Left renal cortex interstitium (tissue), 4 donors: ENCODE results near the gene WDR91. TPM values are rescaled to one million over a fixed set of nuclear protein-coding genes. Genes with fewer than 3 reads are reported as not detected.
"Not testable (repeated sequence)": the region's sequence is repeated elsewhere in the genome, so short reads cannot be mapped to it uniquely, and the experiment has no call there.

ENCODE experiments used
- DNase-seq, 4 donors: peaks; one replicate each; pipeline ENCODE4 v3.0.0-alpha.2; 2013; ENCODE audit warnings: low read depth in 4 of 4, low spot score in 2 of 4, missing footprints in 1 of 4
- polyA plus RNA-seq, 4 donors: library from polyadenylated mRNA; unstranded; fragments of 120-200 nt; gene quantifications; one replicate each; pipeline ENCODE4 v1.2.1, GENCODE V29; 2013; ENCODE audit not compliant: insufficient read length in 4 of 4

Gene WDR91
- polyA plus RNA-seq, 4 donors = 45.3 to 72.1 (median 56.7) TPM

DNA sequence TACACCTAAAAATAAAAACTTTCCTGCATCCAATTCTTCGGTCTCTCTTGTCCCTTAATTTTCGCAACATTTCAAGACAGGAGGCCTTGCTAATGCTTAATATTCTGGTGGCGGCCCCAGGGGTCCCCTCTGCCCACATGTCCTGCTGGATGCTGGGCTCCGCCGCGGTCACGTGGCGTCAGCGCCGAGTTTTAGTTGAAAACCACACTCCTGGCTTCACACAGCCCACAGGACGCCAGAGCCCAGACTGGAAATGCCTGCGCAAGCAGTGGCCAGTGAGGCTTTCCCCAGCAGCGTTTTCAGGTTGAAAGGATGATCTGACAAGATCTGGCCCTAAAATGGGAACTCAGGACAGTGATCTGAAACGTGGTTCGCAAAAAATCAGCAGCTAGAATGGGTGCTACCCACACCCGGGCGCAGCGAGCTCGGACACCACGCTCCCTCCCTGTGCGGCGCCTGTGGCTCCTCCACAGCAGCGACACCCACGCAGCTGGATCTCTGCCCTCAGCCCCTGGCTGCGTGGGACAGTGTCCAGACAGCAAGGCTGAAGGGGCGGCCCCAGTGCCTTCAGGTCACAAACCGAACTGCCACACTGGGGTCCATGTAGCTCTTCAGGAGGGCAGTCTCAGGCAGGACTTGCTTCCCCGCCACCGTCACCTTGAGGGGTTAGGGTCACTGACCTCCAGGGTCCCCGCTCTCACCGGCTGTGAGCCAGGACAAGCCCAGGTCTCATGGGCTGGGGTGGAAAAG is 29.2 kb downstream of the WDR91 start:
- DNase-seq = no peak

DNA sequence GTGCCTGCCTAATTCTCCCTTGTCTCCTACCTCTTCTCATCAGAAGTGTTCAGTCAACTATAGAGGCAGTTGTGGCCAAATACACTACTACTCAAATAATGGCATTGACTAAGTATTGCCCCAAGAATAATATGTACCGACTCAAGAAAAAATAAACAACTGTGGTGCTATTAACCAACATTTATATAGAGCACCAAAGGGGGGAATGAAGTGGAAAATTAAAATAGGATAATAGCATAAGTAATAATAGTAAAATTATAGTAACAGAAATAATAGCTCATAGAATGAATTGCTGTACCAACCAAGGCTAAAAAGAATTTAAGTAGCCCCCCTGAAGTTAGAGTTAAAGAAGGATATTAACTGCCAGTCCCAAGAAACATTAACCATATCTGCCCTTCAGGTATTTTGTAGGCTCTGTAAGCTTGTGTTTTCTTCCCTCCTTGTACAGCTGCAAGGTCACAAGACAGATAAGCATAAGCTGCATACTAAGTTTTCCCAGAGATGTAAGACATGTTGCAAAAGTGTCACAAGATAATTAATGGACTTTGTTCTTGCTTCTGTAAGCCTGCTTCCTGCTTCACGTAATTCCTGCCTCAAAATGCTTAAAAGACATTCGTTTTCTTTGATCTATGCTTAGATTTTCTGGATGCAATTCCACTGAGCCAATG is 29.9 kb downstream of the WDR91 start:
- no peak for DNase-seq

- no peak for DNase-seq
Observed at GRCh38 chr7:135180122-135180521, 31.2 kb downstream of the WDR91 start.

- no peak for DNase-seq
Observed at GRCh38 chr7:135179321-135179925, 31.9 kb downstream of the WDR91 start.

- no peak for DNase-seq
Observed at GRCh38 chr7:135178364-135178763, 33.0 kb downstream of the WDR91 start.

DNA sequence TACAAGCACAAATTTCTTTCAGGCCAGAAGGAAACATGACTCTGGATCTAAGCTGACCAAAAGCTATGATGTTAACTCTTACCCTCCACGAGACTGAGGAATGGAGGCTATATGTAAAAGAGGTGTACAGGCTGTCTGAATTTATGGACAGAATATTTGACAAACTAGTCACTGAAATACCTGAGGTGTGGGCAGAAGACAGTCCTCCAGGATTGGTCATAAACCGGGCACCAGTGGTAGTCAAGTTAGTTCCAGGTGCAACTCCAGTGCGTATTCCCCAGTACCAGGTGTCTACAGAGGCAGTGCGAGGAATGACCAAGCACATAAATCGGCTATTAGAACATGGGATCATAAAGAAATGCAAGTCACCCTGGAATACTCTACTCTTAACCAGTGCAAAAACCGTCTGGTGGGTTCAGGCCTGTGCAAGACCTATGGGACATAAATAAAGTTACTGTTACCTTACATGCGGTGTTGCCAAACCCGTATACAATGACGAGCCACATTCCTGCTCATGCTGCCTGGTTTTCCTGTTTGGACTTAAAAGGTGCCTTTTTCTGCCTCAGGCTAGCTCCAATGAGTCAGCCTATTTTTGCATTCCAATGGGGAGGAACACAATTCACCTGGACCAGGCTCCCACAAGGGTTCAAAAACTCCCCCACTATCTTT is 34.2 kb downstream of the WDR91 start:
- no peak for DNase-seq

DNA sequence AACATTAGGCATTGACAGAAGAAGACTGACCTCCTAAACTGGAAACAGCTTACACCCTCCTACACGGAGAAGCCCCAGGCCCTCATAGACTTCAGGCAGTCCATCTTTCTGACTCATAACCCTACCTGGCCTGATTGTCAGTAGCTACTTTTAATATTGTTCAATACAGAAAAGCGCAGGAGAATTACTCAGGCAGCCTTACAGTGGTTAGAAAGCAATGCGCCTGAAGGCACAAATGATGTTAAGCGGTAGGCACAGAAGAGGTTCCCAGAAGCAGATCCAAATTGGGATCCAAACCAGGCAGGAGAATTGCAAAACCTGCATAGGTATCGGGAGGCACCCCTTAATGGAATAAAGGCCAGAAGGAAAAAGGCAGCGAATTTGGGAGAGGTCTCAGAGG is 35.4 kb downstream of the WDR91 start:
- no peak for DNase-seq

- DNase-seq = no peak
Observed at GRCh38 chr7:135174941-135175340, 36.4 kb downstream of the WDR91 start.

- not testable (repeated sequence) for DNase-seq
Observed at GRCh38 chr7:135173916-135174315, 37.4 kb downstream of the WDR91 start.

- DNase-seq = peak in 1 of 4 donors; percentile 24
Observed at GRCh38 chr7:135171581-135172291, 39.6 kb downstream of the WDR91 start.

DNA sequence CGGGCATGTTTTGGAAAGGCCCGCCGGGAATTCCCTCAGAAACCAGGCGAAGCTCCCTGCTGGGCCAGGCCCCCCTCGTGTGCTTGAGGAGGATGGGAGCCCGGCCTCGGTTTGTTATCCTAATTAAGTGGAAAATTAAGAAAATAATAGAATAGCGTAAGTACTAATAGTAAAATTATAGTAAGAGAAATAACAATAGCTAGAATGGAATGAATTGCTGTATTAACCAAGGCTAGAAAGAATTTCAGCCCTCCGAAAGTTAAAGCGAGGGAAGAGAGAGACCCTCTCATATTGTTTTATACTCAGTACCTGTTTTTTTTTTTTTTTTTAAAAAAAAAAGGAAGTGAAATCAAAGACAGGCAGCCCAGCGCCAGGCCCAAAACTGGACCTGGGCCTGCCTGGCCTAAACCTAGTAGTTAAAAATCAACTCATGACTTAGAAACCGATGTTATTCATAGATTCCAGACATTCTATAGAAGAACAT is 40.3 kb downstream of the WDR91 start:
- not testable (repeated sequence) for DNase-seq

DNA sequence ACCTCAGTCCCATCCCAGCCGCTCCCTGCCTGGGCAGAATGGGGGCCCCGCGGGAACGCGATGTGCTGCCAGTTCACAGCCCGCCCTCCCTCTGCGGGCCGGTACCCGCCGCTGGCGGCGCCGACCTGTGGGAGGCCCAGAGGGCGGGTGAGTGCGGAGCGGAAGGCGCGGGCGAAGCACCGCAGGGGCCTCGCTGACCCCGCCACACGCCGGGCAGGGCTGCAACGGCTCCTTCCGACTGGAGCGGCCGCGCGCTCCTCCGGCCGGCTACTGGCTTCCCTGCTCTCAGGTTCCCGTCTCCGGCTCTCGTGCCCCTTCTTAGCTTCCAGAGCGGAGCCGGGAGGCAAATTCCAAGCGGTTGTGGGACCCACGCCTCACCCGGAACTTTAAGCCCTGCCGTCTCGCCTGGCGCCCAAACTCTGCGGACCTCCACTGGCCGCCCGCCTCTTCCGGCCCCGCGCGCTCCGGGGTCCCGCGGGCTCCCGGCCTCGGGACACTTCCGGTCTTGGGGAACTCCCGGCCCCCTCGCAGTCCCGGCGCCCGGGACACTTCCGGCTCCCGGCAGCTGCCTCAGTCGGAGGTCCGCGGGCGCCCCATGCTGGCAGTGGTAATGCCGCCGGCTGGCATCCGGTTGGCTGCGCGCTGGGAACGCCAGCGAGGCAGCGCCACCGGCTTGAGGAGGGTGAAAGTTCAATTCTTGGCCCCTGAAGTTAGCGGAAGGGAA is 40.9 kb downstream of the WDR91 start, which contains the start of gene CYREN:
CYREN (minus strand) TSS at position 434 of the 724 bp plus-strand sequence. CDS start 1,785 bp downstream, outside the sequence.
- peak in 3 of 4 donors; percentile 79 to 87 (median 83) for DNase-seq

DNA sequence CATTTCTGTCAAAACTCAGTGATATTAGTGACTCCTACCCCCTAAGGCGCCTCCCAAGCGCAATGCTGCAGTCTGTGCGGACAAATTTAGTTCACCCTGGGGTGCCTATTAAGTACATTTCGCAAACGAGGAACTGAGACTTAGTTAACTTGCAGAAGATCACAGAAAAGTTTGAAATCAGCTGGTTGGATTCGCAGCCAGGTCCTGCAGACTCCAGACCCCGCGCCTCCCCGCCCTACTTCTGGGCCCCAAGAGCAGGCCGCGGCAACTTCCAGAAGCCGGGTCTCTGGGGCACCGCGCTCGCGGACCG is 41.4 kb downstream of the WDR91 start:
- no peak for DNase-seq

GRCh38 chr7:135169141-135169963 is 42.0 kb downstream of the WDR91 start:
- DNase-seq = no peak

- no peak for DNase-seq
Observed at GRCh38 chr7:135168489-135169140, 42.7 kb downstream of the WDR91 start.

DNA sequence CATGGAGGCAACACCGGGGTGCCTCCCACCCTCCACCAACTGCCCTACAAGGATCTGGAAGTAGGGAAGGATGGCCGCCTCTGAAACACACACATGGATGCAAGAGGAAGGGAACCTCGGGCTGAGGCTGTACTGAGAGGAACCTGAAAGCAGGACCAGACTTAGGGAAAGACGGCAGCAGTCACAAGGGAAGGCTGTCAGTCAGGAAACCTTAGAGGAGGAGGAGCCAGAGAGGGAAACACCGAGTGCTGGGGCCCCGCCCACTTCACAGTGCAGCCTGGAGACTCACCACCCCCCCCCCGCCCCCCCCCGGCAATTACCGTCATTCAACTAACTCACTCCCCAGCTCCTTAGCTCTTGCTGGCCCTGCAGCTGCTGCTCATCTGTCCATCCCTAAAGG is 43.3 kb downstream of the WDR91 start:
- DNase-seq = no peak

DNA sequence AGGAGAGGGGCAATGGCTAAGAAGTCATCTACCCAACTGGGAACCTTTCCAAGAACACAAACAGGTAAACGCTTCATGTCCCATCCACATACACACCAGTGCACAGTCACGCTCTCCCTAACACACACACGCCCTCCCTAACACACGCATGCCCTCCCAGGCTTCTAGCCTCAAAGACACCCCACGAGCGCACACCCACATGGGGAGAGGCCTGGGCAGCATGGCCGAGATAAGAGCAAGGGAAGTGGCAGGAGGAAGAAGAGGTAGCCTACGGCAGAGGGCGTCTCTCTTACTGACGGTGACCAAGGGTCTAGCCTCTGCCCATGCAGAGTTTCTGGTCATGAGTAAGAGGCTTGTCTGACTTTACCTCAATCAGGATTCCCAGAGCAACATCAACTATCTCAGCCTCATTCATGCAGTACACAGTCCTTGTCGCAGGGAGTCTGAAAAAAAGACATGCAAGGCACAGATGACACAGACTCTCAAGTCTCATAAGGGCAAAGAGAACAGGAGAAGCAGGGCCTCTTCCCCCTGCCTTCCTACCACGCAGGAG is 43.9 kb downstream of the WDR91 start:
- DNase-seq = no peak

DNA sequence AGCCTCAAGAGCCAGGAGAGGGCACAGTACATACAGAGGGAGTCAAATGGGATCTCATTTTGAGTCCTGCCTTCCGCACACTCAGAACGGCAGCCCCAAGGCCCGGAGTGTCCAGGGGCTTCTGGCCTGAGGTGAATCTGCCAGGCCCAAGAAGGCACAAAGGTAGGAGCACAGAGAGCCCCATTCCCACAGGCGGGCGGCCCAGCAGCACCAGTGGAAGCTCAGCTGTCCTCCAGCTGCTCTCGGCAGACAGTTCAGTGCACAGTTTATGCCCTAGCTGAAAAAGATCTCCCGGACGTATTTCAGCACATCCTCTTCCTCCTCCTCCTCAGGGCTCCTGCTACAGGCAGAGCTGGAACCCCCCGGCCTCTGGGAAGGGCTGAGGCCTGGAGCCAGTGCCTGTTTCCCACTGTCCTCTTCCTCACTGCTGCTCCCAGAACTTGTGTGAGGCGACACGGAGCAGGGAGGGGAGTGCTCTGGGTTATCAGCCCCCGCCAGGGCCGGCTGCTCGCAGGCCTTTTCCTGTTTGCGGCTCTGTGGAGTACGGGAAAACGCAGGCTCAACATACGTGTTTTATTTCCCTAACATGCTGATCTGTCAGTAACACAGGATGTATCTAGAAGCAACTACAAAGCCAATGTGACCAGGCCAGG is 44.9 kb downstream of the WDR91 start:
- no peak for DNase-seq
